Mesenteric fat pad (tissue), 1 donor: ENCODE data around the gene GPSM3. TPM values are rescaled to one million over a fixed set of nuclear protein-coding genes. Genes with fewer than 3 reads are reported as not detected.
"Not testable (repeated sequence)": the region's sequence is repeated elsewhere in the genome, so short reads cannot be mapped to it uniquely, and the experiment has no call there.

Experiments used
- DNase-seq: peaks from one replicate; pipeline ENCODE4 v3.0.0-alpha.2; 2020; ENCODE audit warnings: low spot score
- microRNA-seq: library from miRNA; unstranded; fragments of <30 nt; microRNA quantifications from one replicate; pipeline ENCODE4 v1.2.0, GENCODE V29; 2020; ENCODE audit warnings: borderline number of aligned reads
- total RNA-seq: library from RNA; stranded (reverse); fragmentation: NEBNext Ultra II Directional; extraction: Animal tissue kit (Norgen Biotek cat#: 25700); gene quantifications from one replicate; pipeline ENCODE4 v1.2.1, GENCODE V29; 2021
- donor health status: DM: yes; HTN: yes; CAD: no.

Gene GPSM3
- total RNA-seq, 1 donor from 2014 or later = 39.2 TPM

DNA sequence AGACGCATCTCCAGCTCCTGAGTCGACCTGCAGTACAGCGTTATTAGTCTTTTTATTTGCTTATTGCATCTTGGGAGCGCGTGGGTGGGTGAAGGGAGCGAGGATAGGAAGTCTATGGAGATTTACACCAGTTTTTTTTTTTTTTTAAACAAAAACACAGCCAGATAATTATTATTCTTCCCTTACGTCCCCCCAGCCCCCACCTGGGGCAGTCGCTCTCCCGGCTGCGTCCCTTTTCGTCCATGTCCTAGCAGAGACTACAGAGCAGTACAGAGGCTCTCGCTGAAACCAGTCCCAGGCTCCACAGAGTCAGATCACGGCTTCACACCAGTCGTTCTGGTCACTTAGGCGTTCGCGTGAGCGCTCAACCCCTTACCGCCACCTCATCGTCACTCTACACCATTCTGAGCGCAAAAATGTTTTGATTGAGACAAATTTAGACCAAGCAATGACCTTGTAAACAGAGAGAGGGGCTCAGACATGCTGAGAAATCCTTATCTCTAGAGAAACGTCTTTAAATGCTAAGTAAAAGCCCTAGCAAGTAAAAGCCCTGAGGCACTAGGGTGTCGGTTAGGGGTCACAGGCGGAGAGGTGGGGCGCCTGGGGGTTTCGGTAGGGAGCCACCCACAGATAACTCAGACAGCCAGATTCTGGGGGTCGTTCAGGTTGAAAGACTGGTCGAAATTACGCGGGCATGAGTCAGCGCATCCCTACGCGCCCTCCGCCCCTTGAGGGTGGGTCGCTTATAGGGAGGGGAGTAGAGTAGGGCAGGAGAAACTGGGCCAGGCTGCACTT is 39.5 kb downstream of the GPSM3 start:
- DNase-seq = no peak

- no peak for DNase-seq
Observed at GRCh38 chr6:32151863-32152768, 40.3 kb downstream of the GPSM3 start, which contains the start of gene PRRT1. Gene PRRT1, minus strand, starts transcription at chr6:32151939. Its CDS starts 112 bp downstream, at chr6:32151827.

DNA sequence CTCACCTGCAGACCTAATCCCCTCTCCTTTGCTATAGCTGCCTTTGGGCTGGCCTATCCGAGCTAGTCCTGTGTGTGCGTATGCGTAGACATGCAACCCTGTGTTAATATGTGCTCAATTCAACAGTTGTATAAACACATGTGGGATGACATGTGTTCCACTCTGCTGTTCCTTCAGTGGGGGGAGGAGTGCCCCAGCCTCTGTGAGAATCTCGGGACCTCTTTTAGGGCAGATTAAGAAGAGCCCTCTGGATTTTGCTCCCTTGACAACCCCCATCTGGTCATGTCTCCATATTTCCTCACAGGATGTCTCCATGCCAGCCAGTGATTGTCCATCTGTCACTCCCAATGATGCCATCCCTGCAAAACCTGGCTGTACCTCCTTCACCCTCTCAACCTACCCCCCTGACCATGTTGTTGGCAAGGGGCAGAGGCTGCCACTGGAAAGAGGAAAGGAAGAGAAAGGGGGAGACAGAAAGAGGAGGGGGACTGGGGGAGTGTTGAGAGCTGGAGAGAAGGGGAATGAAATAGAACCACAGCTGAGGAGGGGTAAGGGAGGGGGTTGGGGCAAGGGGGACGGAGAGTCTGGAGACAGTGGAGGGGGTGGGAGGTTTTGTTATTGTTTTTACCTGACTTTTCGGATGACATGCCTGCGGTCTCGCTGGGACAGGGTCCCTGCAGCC is 41.1 kb downstream of the GPSM3 start:
- no peak for DNase-seq

GRCh38 chr6:32149932-32150870 is 42.2 kb downstream of the GPSM3 start:
- no peak for DNase-seq

- DNase-seq = no peak
Observed at GRCh38 chr6:32149092-32149755, 43.2 kb downstream of the GPSM3 start.

DNA sequence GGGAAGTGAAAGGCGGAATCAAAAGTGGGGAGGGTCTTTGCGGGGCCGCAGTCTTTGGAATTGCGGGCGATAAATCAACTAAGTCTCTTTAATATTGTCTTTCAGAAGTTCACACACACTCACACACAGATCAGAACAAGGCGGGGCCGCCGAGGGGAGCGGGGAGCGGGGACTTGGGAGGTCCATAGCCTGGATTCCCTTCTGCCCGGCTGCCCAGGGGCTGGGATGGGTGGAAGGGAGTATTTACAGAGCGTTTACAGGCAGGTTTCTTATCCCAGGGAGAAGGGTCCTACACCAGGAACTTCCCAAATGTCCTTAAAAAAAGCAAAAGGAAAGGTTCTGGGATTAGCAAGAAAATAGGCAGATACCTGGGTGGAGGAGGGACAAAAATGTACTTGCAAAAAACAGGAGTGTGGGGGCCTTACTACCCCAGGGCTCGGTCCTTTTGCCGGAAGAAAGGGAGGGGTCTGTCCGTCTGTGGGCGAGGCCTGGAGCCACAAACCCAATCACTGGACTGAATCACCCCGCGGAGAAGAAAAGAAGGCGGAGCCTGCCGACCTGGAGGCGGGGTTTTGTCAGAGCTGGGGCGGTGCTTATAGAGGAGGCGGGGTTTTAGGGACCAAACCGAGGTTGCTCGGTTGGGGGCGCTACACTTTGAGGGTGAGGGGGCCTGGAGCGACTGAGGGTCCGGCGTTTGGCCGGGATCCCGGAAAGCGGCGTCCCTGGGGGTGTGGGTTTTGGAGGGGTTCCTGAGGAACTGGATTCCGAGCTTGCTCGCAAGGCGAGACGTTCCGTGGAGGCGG is 44.0 kb downstream of the GPSM3 start:
- DNase-seq = no peak

DNA sequence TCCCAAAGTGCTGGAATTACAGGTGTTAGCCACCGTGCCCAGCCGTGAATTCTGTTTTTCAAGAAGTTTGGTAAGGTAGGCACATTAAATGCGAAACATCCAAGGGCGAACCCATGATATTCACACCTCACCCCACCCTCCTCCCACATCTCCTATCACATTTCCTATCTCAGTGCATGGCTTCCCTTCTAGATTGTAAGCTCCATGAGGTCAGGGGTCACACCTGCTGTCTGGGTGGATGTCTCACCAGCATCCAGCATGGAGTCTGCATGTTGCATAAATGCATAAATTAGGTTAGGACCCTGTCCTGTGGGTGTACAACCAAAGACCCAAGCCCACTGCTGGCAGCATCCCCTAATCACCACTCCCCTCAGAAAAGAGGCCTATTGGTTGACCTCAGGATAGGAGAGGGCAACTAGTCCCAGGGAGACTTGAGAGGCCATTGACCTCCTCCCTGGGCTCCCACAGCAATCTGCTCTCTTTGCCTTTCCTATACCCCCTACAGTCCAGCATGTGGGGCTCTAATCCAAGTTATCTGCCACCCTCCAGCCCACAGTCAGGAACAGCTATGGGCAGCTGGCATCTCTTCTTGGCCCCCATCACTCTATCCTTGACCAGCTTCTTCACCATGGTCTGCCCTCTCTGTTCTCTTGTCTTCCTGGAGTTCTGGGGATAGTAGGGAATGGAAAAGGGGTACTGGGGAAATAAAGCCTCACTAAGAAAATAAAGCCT is 44.9 kb downstream of the GPSM3 start:
- DNase-seq = no peak

- no peak for DNase-seq
Observed at GRCh38 chr6:32146687-32147086, 45.8 kb downstream of the GPSM3 start.

DNA sequence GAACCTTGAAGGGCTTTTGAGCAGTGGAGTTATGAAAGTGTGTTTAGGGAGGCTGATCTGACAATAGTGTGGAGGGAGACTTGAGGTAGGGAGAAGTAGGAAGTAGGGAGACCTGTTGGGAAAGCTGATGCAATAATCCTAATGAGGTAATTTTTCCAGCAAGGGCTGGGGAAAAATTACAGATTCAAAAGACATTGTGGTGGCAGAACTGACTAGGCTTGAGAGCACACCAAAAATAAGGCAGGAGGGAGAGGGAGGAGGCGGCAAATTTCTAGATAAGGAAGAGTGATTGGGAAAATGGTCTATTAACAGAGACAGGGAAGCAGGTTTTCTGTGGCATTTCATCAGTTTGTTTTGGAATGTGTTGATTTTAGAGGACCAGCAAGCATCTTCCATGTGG is 46.2 kb downstream of the GPSM3 start:
- DNase-seq = no peak

- not testable (repeated sequence) for DNase-seq
Observed at GRCh38 chr6:32144238-32144637, 48.2 kb downstream of the GPSM3 start.

Small RNA genes lying within 50 kb of the gene (microRNA-seq; reads per million reads assigned to microRNA genes)
- gene MIR6721 (2.9 reads per million), gene MIR6833 (not detected)

Other genes with a start within 250 kb of the GPSM3 start
- 38.0 TPM for gene CFB, start 246.5 kb downstream of the GPSM3 start, total RNA-seq
- 59.2 TPM for gene NELFE, start 233.7 kb downstream of the GPSM3 start, total RNA-seq
- gene SKIC2, start 233.5 kb downstream of the GPSM3 start, total RNA-seq = 52.5 TPM
- gene DXO, start 220.5 kb downstream of the GPSM3 start, total RNA-seq = 17.1 TPM
- gene C4A, start 210.6 kb downstream of the GPSM3 start, total RNA-seq = 36.2 TPM
- gene C4B, start 177.8 kb downstream of the GPSM3 start, total RNA-seq = 32.7 TPM
- 0.45 TPM for gene CYP21A2, start 154.2 kb downstream of the GPSM3 start, total RNA-seq
- gene TNXB, start 83.3 kb downstream of the GPSM3 start, total RNA-seq = 187 TPM
- 46.6 TPM for gene ATF6B, start 64.4 kb downstream of the GPSM3 start, total RNA-seq
- 4.3 TPM for gene FKBPL, start 62.4 kb downstream of the GPSM3 start, total RNA-seq
- 1.0 TPM for gene PRRT1, start 40.7 kb downstream of the GPSM3 start, total RNA-seq
- gene PPT2, start 38.5 kb downstream of the GPSM3 start, total RNA-seq = 24.4 TPM
- gene EGFL8, start 28.0 kb downstream of the GPSM3 start, total RNA-seq = 15.5 TPM
- gene AGPAT1, start 16.6 kb downstream of the GPSM3 start, total RNA-seq = 39.9 TPM
- 32.3 TPM for gene RNF5, start 14.2 kb downstream of the GPSM3 start, total RNA-seq
- gene AGER, start 8.4 kb downstream of the GPSM3 start, total RNA-seq = 5.7 TPM
- gene PBX2, start 2.4 kb downstream of the GPSM3 start, total RNA-seq = 51.5 TPM
- 113 TPM for gene NOTCH4, start 31.4 kb upstream of the GPSM3 start, total RNA-seq
- gene TSBP1, start 179.3 kb upstream of the GPSM3 start, total RNA-seq = not detected
- gene BTNL2, start 214.5 kb upstream of the GPSM3 start, total RNA-seq = not detected
- gene HLA-DRA, start 247.2 kb upstream of the GPSM3 start, total RNA-seq = 174 TPM